Jurkat, Clone E6-1 (cell line): ENCODE results near the gene CLIP3. TPM values are rescaled to one million over a fixed set of nuclear protein-coding genes. Genes with fewer than 3 reads are reported as not detected.
"Not testable (repeated sequence)": the region's sequence is repeated elsewhere in the genome, so short reads cannot be mapped to it uniquely, and the experiment has no call there.

Experiments
- DNase-seq: peaks from one replicate; pipeline ENCODE4 v3.0.0-alpha.2; 2011; ENCODE audit warnings: low read depth, low spot score
- H3K4me3 ChIP-seq: 2 replicates; pipeline ENCODE4 v1.5.1; 2011; ENCODE audit warnings: mild to moderate bottlenecking, low read length, control low read depth, moderate library complexity
- polyA plus RNA-seq: library from polyadenylated mRNA; unstranded; fragments of >200 nt; gene quantifications from one replicate; pipeline ENCODE4 v1.2.1, GENCODE V29; 2012; ENCODE audit warnings: missing spikeins; ENCODE audit not compliant: insufficient read length, insufficient read depth

CLIP3 gene
- 5.3 TPM for polyA plus RNA-seq

- peak; percentile 53 for DNase-seq
- H3K4me3 ChIP-seq = peak within 1 kb of the TSS; percentile 61
These were observed at the start of gene CLIP3 for GRCh38 chr19:36032251-36033104. Gene CLIP3, minus strand, starts transcription at chr19:36032873. Its CDS starts 516 bp downstream, at chr19:36032357.

GRCh38 chr19:36081894-36082293 is 49.2 kb upstream of the CLIP3 start:
- DNase-seq = no peak
- no peak overlapping the region for H3K4me3 ChIP-seq

DNA sequence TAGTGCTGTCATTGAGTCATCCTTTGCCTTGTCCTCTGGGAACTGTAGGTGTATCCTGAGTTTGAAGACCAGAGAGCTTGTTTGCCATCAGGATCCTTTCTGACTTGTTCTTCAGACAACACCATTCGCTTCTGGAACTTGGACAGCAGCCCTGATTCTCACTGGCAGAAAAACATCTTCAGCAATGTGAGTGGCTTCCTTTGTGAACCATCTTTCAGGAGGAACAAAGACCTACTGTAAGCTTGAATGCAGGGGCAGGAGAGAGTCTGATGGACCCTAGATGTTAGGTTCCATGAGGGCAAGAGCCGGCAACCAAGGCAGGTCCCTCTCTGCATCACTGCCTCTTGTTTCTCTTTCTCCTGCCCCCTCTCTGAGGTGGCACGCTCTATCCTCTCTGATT is 48.7 kb upstream of the CLIP3 start:
- DNase-seq = no peak
- no peak overlapping the region for H3K4me3 ChIP-seq

DNA sequence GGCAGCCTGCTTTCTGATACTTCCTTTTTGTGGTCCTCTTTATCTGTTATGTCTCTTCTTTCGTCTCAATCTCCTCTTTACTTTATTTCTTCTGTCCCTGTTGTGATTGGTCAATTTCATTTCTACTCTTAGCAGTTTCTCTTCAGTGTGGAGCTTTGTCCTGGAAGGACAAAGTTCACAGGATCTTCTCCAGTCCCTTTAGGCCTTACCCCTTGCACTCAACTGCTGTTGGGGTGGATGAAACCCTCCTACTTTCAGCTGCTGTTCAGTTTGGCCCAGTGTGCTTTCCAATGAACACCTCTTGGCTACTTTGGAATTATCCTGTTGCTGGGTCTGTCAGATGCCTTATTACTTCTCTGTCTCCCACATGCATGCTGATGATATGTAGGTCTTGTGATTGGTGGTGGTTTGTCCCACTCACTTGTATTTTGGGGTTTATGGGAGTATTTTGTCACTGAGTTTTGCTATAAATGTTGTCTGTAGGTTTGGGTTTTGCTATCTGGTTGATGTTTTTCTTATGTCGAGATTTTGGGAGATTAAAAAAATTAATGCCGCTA is 46.8 kb upstream of the CLIP3 start:
- H3K4me3 ChIP-seq = no peak overlapping the region
- DNase-seq = no peak

DNA sequence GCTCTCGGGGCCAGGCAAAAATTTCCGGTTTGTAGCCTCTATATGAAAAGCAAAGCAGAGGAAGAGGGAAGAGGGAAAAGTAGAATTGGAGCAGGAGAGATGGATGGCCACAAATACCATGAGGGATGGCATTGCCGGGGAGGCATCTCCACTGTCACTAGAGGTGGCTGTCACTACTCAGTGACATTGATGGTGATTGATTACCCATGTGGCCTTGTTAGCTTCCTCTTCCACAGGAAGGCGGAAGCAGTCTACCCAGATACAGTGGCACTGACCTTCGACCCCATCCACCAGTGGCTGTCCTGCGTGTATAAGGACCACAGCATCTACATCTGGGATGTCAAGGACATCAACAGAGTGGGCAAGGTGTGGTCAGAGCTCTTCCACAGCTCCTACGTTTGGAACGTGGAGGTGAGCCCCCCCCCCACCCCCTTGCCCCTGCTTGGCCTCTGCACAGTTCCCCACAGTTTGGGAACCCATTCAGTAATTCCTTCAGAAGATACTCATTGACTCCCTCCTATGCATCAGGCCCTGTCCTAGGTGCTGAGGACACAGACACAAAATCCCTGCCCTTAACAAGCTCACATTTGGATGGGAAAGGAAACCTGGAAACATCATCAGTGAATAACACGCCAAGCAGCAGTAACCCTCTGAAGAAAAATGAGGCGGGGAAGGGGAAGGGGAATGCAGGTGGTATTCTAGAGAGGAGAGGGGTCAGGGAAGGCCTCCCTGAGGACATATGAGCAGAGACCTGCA is 40.6 kb upstream of the CLIP3 start:
- no peak overlapping the region for H3K4me3 ChIP-seq
- no peak for DNase-seq

DNA sequence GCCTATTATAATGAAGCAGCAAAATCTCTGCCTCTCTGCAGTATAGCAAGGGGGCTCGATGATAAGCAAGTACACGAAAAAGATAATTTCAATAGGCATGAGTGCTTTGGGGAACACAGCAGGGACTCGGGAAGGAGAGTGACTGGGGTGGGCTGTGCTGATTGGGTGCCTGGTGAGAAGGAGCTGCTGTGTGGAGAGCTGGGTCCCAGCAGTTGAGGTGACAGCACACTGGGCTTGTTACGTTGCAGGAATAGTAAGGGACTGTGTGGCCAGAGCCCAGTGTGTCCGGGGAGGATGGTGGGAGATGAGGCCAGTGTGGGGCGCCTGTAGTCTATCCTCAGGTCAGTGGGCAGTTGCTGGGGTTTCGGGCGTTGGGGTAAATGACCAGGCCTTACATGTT is 39.4 kb upstream of the CLIP3 start:
- DNase-seq = no peak
- H3K4me3 ChIP-seq = no peak overlapping the region

GRCh38 chr19:36068810-36069499 is 36.3 kb upstream of the CLIP3 start:
- H3K4me3 ChIP-seq, DNase-seq: not testable (repeated sequence)

GRCh38 chr19:36067681-36068080 is 35.0 kb upstream of the CLIP3 start:
- no peak overlapping the region for H3K4me3 ChIP-seq
- DNase-seq = no peak

GRCh38 chr19:36064826-36065225 is 32.2 kb upstream of the CLIP3 start:
- no peak for DNase-seq

DNA sequence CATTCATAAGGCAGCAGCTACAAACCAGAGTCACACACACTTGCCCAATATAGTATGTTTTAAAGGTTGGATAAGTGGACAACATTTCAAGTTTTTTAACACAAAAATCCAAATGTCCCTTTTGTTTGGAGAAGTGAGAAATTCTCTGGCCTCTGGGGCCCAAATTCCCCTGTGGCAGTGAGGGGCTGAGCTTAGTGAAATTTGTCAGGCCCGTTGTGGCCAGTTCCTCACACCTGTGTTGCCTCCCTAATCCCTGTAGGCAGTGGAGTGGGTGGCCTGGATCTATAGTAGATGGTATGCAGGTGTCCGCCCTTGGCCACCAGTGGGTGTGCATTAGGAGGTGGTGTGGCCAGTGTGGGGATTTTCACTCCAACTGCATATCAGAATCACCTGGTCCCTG is 28.7 kb upstream of the CLIP3 start:
- DNase-seq = no peak
- no peak overlapping the region for H3K4me3 ChIP-seq

More at GRCh38 chr19:36064826-36065225, 32.2 kb upstream of the CLIP3 start:
- H3K4me3 ChIP-seq = no peak overlapping the region

DNA sequence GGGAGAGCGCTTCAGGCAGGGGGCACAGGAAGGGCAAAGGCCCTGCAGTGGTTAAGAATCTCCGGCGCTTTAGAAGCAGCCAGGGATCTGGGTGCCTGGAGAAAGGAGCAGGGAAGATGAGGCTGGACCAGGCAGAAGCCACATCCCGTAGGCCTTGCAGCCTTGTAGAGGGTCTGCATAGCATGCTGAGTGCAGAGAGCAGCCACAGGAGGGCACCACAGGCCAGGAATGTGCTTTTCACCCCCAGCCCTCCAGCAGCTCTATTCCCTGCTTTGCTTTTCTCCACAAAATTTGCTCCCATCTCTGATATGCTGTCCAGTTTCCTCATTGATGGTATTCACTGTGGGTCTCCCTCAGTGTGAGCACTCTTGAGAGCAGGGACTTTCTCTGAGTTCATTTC is 27.8 kb upstream of the CLIP3 start:
- DNase-seq = no peak
- H3K4me3 ChIP-seq = no peak overlapping the region

- no peak for DNase-seq
- H3K4me3 ChIP-seq = no peak overlapping the region
These were observed 26.7 kb upstream of the CLIP3 start for GRCh38 chr19:36059180-36059910.

DNA sequence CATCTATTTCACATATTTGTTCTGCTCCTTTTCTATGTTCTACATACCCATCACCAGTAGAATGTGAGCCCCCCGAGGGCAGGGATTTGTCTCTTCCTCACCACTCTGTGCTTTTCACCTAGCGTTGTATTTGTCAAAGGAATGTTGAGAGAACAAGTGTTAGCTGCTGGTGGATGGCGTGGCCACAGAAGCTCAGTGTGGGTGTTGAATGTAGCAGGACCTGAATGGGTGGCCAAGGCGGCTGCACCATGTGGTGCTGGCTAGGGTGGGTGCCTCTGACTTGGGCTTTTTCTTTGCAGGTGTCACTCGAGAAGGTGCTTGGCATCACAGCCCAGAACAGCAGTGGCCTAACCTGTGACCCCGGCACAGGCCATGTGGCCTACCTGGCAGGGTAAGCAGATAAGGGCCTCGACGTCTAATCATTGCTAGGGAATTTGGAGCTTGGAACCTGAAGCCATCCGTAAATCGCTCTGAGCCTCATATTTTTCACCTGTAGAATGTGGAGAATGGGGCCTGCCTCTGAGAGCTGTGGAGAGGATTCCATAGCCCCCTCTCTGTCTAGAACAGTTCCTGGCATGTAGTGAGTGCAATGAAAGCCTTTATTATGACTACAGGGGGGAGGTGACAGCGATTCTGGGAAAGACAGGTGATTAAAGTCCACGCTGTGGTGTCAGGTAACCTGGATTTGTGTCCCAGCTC is 26.0 kb upstream of the CLIP3 start:
- DNase-seq = no peak
- H3K4me3 ChIP-seq = no peak overlapping the region

GRCh38 chr19:36054733-36055686 is 22.3 kb upstream of the CLIP3 start, which contains the start of gene WDR62:
Gene WDR62, plus strand, starts transcription at chr19:36054897. Its CDS starts 75 bp downstream, at chr19:36054972.
- H3K4me3 ChIP-seq = peak within 1 kb of the TSS; percentile 89
- peak; percentile 83 for DNase-seq

DNA sequence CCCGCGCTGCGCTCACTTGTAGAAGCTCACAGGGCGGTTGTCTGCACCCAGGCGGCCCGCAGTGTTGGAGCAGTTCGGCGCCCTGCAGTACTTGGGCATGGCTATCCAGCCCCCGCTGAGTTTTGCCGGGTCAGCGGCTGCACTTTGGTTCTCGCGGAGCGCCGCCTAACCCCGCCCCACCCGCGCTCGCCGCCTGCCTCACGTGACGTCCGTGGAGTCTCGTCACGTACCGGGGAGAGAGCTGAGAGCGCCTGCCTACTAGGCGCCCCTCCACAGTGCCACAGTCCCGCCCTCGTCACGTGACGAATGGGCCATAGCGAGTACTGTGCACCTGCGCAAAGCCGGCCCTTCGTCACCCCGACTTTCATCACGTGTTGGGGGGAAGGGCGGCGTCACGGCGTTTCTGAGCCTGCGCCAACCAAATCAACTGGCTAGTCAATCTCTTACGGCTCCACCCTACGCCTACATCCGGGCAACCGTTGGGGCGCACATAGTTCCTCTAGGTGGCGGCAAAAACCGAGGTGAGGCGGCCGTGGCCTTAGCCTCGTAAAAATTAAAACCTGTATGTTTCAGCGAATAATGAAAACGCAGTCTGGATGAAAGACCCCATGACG is 21.6 kb upstream of the CLIP3 start, which contains the start of gene THAP8:
Gene THAP8 (minus strand): TSS at position 167 of the 614 bp plus-strand sequence. CDS start 68 bp downstream, at position 99.
- peak; percentile 99 for DNase-seq
- peak within 1 kb of the TSS; percentile 89 for H3K4me3 ChIP-seq

DNA sequence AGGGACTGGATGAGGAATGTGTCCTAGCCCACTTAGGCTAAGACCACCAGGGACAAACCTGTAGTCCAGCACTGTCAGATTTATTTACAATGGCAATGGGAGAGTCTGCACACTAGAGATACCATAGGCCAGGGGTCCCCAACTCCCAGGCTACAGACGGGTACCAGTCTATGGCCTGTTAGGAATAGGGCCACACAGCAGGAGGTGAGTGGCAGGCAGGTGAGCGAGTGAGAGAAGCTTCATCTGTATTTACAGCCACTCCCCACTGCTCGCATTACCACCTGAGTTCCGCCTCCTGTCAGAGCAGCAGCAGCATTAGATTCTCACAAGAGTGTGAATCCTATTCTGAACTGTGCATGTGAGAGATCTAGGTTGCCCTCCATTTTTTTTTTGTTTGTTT is 19.0 kb upstream of the CLIP3 start:
- no peak overlapping the region for H3K4me3 ChIP-seq
- no peak for DNase-seq
